Ascending aorta (tissue), 2 donors: Measurements from ENCODE around the gene KRT36. TPM values are rescaled to one million over a fixed set of nuclear protein-coding genes. Genes with fewer than 3 reads are reported as not detected.

Source experiments
- DNase-seq, 2 donors: peaks; one replicate each; pipeline ENCODE4 v3.0.0-alpha.2; 2019; ENCODE audit warnings: low spot score in 2 of 2
- H3K27ac ChIP-seq, 2 donors: fragments of 200-600 bp; sonication (generic); one replicate each; pipeline ENCODE4 v1.5.1; 2016 to 2017; ENCODE audit warnings: mild to moderate bottlenecking in 1 of 2
- H3K27me3 ChIP-seq: fragments of 200-600 bp; sonication (generic); one replicate; pipeline ENCODE4 v1.5.1; 2017
- H3K36me3 ChIP-seq, 2 donors: fragments of 200-600 bp; sonication (generic); one replicate each; pipeline ENCODE4 v1.5.1; 2016
- H3K4me1 ChIP-seq, 2 donors: fragments of 200-600 bp; sonication (generic); one replicate each; pipeline ENCODE4 v1.5.1; 2016 to 2017; ENCODE audit warnings: mild to moderate bottlenecking in 1 of 2
- H3K4me3 ChIP-seq, 2 donors: fragments of 200-600 bp; sonication (generic); one replicate each; pipeline ENCODE4 v1.5.1; 2016 to 2017; ENCODE audit warnings: mild to moderate bottlenecking in 1 of 2
- H3K9me3 ChIP-seq, 2 donors: fragments of 200-600 bp; sonication (generic); one replicate each; pipeline ENCODE4 v1.5.1; 2016
- CTCF ChIP-seq, 3 experiments: fragments of 200-600 bp in 2 of 3; fragments of 450-650 bp in 1 of 3; sonication (generic) in 2 of 3; IDR thresholded peaks; one replicate each; pipeline ENCODE4 v1.5.1; 2016 to 2019; ENCODE audit warnings: antibody characterized with exemption in 3 of 3, mild to moderate bottlenecking in 1 of 3, moderate library complexity in 1 of 3
- intact Hi-C: fragments of 100-400 bp; cut with DNase I; formaldehyde crosslinking; loops from one replicate; pipeline ENCODE4 v1.15.1; 2023
- total RNA-seq: library from RNA; depleted of rRNA; stranded (reverse); fragments of >200 nt; gene quantifications from one replicate; pipeline ENCODE4 v1.1.0, GENCODE V29; 2016

Gene KRT36
- total RNA-seq, 1 donor from 2014 or later, result not detected

- intact Hi-C loops, result no loop called here
- DNase-seq, result no peak
These were observed 5.5 kb downstream of the KRT36 start for GRCh38 chr17:41483991-41484826.

GRCh38 chr17:41483531-41483930 is 6.2 kb downstream of the KRT36 start:
- Histone ChIP-seq H3K36me3 (no peaks in the 10 kb centered on the region), H3K27ac (no peak overlapping the region), H3K9me3 (no peaks in the 10 kb centered on the region), H3K4me3 (no peak overlapping the region), H3K4me1 (no peaks in the 10 kb centered on the region), H3K27me3 (no peaks in the 10 kb centered on the region)
- no peak for DNase-seq
- no peak for TF ChIP-seq CTCF (IDR thresholded peaks at IDR 0.05)
- intact Hi-C loops, result no loop called here

More at GRCh38 chr17:41483991-41484826, 5.5 kb downstream of the KRT36 start:
- Histone ChIP-seq H3K27ac (no peak overlapping the region), H3K4me3 (no peak overlapping the region), H3K4me1 (no peaks in the 10 kb centered on the region), H3K27me3 (no peaks in the 10 kb centered on the region), H3K9me3 (no peaks in the 10 kb centered on the region), H3K36me3 (no peaks in the 10 kb centered on the region)
- TF ChIP-seq CTCF (IDR thresholded peaks at IDR 0.05), result no peak

- DNase-seq, result no peak
- no peaks in the 10 kb centered on the region for H3K4me1 ChIP-seq
- no peaks in the 10 kb centered on the region for H3K27me3 ChIP-seq
- H3K36me3 ChIP-seq, result no peaks in the 10 kb centered on the region
- no peak within 1 kb of the TSS for H3K27ac ChIP-seq
- no peak within 1 kb of the TSS for H3K4me3 ChIP-seq
- no peak for TF ChIP-seq CTCF (IDR thresholded peaks at IDR 0.05)
- intact Hi-C loops, result no loop called here
- H3K9me3 ChIP-seq, result no peaks in the 10 kb centered on the region
These were observed 8.7 kb downstream of the KRT36 start, which contains the start of gene KRT35 for GRCh38 chr17:41481036-41481435. Gene KRT35, minus strand, starts transcription at chr17:41481151. Its CDS starts 54 bp downstream, at chr17:41481097.

- Histone ChIP-seq H3K4me3 (no peak overlapping the region), H3K36me3 (no peaks in the 10 kb centered on the region), H3K4me1 (no peaks in the 10 kb centered on the region), H3K9me3 (no peaks in the 10 kb centered on the region), H3K27me3 (no peaks in the 10 kb centered on the region), H3K27ac (no peak overlapping the region)
- no peak for TF ChIP-seq CTCF (IDR thresholded peaks at IDR 0.05)
- intact Hi-C loops, result no loop called here
- no peak for DNase-seq
These were observed 9.1 kb downstream of the KRT36 start for GRCh38 chr17:41480581-41480980.

GRCh38 chr17:41480136-41480535 is 9.6 kb downstream of the KRT36 start:
- Histone ChIP-seq H3K4me3 (no peak overlapping the region), H3K4me1 (no peaks in the 10 kb centered on the region), H3K9me3 (no peaks in the 10 kb centered on the region), H3K36me3 (no peaks in the 10 kb centered on the region), H3K27ac (no peak overlapping the region), H3K27me3 (no peaks in the 10 kb centered on the region)
- DNase-seq, result no peak
- no peak for TF ChIP-seq CTCF (IDR thresholded peaks at IDR 0.05)
- intact Hi-C loops, result no loop called here
